GM19452 (cell line): ENCODE results near the gene DACT1.

Source experiments
- ATAC-seq: cut with Tn5 transposase; IDR thresholded peaks from one replicate; pipeline ENCODE4 v1.9.1; 2021; ENCODE audit not compliant: unreplicated experiment

Gene DACT1

DNA sequence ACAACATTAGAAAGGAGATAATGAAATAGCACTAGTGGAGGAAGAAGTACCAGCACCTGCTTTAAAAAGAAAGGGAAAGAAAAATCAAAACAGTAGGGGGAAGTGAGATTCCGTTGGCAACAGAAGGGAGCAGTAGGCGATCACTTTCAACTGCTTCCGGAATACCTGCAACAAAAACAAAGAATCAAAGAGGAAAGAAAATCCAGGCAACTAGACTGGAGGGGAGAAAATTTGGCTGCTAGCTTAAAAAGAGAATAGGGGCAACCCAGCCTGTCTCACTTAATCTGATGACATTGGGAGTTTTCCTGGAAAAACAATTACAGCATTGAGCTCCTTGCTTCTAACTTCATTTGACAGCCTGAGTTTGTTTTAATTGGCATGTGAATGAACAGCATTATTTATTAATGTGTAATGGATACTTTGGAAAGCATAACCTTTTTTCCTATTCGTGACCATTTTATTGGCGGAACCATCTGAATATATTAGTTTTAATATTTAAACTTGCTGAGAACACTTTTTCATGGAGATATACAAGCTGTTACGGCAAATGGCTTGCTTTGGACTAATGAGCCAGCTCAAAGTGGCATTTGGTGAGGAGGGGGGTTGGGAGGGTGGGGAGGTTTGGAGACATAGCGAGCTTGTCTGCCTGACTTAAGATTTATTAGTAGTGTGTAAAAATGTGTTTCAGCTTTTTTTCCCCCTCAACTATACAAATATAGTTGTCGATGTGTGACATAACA lies 2.5 kb upstream of the DACT1 start:
- ATAC-seq: no peak

DNA sequence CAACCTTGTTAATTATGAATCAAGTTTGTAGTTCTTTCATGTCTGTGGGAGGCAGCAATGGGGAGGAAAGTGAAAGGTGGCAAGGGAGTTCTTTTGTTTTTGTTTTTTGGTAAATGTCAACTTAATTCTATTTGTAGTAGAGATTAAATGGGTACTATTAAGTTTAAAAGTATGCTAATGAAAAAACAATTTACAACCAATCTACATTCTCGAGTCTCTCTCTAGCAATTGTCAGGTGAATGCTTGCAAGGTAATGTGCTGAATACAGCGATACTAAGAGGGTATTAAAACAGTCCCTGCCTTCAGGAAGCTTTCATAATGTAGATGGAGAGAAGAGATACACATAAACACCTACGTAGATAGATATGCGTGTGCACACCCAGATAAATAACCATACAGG lies 1.6 kb upstream of the DACT1 start:
- no peak for ATAC-seq

DNA sequence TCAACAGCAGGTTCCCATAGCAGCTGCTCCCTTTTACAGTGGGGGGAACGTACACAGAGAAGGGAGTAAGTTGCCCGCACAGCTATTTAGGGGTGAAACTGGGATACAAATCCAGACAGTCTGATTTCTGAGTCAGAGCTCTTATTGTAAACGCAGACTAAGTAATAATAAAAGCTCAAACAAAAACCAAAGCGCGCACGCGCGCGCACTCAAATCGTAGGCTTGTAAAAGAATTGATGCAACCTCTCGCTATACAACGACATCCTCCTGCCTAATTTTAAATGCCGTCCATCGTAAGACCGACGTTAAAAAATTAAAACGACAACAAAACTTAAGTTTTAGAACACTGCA lies 747 bp upstream of the DACT1 start:
- no peak for ATAC-seq

GRCh38 chr14:58638231-58639197 lies 752 bp downstream of the DACT1 start:
- peak; percentile 35 for ATAC-seq

GRCh38 chr14:58639198-58639565 lies 1.4 kb downstream of the DACT1 start:
- no peak for ATAC-seq

GRCh38 chr14:58639842-58640484 lies 2.2 kb downstream of the DACT1 start:
- ATAC-seq: no peak

GRCh38 chr14:58640959-58641358 lies 3.2 kb downstream of the DACT1 start:
- ATAC-seq: no peak

DNA sequence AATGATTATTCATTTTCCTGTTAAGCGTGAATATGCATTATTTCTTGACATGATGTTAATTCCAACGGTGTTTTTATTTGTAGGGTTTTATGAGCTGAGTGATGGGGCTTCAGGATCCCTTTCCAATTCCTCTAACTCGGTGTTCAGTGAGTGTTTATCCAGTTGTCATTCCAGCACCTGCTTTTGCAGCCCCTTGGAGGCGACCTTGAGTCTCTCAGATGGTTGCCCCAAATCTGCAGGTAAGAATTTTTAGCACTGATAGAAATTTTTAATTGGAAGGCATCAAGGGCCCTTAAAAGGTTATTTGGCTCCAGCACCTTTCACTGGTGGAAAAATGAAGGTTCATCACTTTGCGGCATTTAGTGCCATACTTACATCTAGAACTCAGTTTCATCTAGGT lies 3.7 kb downstream of the DACT1 start:
- no peak for ATAC-seq

DNA sequence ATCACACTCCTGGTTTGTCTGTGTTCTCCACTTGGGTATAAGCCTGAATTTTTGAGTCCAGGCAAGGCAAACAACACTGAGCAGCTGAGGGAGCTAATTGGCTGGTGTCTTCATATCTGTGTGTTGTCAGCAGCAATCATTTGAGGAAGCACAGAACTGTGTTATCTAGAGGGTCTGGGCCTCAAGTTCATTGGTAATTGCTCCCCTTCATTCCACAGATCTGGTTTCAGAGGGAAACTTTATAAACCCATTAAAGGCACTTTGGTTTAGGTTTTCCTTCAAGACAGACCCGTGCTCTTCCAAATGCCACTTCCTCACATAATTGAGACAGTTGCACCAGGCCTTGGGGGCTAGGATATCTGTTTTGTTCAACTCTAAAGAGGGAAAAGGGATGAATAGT lies 5.6 kb downstream of the DACT1 start:
- no peak for ATAC-seq

- ATAC-seq: no peak
These were observed 7.9 kb downstream of the DACT1 start for GRCh38 chr14:58645641-58646040.

GRCh38 chr14:58646479-58646878 lies 8.7 kb downstream of the DACT1 start:
- ATAC-seq: no peak

DNA sequence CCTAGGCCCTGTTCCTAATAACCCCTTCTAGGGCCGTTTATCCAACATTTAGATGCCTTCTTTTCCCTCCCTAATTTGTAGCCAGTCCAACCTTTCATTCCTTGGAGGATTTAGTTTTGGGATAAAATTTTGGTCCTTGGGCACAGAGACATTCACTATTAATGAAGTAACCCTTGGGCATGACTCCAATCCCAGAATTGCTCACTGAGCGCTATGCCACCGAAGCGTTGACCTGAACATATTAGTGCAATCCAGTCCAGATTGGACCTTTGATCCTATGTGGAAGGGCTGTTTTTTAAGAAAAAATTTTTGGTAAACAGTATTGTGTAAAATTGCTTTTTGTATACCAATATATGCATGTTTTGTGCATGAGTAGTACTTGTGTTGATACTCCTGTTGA lies 10.0 kb downstream of the DACT1 start:
- no peak for ATAC-seq

GRCh38 chr14:58650857-58651256 lies 13.1 kb downstream of the DACT1 start:
- no peak for ATAC-seq

DNA sequence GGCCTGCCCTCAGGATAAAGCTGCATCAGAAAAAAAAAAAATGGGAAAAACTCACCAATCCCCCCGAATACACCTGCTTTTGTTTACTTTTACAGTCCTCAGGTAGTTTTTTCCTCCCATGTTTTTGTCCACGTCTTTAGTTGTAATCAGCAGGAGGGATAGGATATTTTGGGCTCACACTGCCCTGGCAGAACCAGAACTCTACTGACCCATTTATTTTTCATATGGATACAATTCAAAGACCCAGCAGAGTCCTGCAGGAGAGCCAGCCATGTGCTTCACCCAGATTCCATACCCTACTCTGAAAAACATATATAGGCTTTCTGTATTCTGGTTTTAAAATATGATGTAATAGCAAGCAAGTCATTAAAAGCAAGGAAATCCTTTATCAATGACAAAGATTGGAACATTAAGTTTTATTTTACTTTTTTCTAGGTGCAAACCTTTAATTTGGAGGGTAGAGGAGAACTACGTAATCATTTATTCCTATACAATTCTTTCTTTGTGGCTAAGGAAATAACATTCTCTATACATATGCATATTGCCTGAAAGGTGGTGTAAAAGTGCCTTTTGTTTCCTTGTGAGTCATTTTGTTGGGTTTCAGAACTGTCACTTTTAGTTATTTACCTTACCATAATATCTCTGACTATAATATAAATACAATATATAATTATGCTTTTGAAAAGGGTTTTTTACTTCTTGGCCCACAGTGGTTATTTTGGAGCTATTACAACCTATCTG lies 19.1 kb downstream of the DACT1 start:
- no peak for ATAC-seq

GRCh38 chr14:58659061-58659460 lies 21.3 kb downstream of the DACT1 start:
- no peak for ATAC-seq

DNA sequence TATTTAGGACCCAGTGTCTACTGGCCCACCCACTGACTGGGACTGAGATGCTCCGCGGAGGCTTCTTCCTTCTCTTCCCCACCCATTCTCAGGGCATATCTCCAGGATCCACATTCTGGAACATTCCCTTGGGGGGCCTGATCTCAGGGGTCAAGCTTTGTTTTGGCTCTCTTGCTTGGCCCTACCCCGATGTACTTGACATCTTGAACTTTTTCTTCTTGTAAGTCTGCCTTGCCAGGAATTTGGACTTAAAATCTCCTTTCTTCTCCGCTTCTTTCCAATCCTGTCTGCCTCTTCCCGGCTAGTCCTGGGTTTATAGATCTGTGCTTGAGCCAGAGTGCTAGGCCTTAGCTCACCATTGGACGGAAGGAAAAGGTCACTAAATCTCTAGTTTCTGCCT lies 22.1 kb downstream of the DACT1 start:
- no peak for ATAC-seq

DNA sequence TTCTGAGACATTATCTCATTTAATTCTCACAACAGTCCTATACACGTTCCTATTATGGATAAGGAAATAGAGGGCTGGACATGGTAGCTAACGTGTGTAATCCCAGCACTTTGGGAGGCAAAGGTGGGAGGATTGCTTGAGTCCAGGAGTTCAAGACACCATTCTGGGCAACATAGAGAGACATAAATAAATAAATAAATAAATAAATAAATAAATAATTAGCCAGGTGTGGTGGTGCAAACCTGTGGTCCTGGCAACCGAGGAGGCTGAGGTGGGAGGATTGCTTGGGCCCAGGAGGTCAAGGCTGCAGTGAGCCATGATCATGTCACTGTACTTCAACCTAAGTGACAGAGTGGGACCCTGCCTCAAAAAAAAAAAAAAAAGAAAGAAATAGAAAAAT lies 22.6 kb downstream of the DACT1 start:
- no peak for ATAC-seq

DNA sequence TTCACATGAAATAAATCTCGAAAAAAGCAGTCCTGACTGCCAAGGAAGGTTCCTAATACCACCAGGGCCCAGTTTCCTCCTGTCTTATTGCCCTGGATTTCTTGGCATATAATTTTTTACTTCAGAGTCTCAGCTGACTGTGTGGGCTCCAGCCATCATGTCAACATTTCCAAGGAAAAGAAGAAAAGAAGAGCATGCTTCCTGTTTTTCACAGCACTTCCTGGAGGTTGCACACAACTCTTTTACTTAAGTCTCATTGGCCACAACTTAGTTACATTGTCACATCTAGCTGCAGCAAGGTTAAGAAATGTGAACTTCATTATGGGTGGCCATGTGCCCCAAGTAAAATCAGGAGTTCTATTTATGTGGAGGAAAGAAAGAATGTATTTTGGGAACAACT lies 24.3 kb downstream of the DACT1 start:
- ATAC-seq: no peak

DNA sequence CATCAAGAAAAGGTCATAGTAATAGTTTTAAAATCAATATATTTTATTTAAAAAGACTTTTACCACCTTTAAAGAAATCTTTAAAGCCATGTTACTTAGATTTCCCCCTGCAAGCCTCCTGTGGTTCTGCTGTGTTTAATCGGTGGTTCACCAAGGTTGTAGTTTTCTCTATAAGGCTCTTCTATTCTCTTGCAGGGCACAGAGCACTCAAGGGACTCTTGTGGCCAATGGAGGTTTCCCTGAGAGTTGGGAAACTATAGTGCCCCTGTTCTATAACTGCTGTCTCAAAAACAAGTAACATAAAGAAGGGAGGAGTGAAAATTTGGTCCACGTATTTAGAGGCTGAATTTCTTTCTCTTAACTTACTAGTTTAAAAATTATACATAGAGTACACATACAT lies 25.0 kb downstream of the DACT1 start:
- ATAC-seq: no peak

DNA sequence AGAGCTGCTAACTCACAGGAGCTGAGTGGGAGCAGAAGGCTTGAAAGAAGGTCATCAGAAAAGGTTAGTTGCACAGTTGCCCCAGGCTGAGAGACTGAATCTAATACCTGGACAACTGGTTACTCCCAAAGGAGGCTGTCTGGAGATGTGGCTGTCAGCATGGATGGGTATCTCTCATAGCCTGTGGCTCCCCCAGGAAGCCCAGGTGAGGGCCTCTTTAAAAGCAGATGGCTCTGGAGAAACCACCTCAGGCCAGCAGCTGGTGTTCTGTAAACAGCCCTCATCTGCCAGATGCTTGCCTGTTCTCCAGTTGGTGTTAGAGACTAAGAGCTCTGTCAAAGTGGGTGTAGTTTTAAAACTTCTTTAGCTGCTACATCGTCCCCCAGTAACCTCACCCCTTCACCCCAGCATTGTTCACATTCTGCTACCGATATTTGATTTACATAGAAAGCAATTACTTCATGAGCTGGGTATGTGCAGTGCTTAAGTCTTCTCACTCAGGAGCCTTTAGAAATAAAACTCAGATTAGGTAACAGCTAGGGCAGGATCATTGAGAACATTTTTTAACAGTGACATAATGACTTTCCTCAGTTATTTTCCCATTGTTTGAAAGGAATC lies 25.8 kb downstream of the DACT1 start:
- ATAC-seq: no peak
